ENCODE data around the gene HECW1. TPM values are rescaled to one million over a fixed set of nuclear protein-coding genes. Genes with fewer than 3 reads are reported as not detected.

Gene HECW1
- total RNA-seq, 1 experiment from 2014 or later, result 2.7 TPM

- H3K79me2 ChIP-seq (ENCODE audit: low read depth), result no peaks in the 10 kb centered on the region
- no peak for DNase-seq
- no peaks in the 10 kb centered on the region for H3K9me2 ChIP-seq (ENCODE audit: insufficient read depth)
- no TSS peak for BruUV-seq (replicated peaks)
- no peak overlapping the region for H3K4me2 ChIP-seq
- TF ChIP-seq CTCF (conservative IDR thresholded peaks at IDR 0.05), result no peak
- no peak for TF ChIP-seq EZH2 (IDR thresholded peaks at IDR 0.05; ENCODE audit: low read depth)
- H3K4me1 ChIP-seq (replicated peaks; ENCODE audit: insufficient read depth), result no peaks in the 10 kb centered on the region
- no peaks in the 10 kb centered on the region for H3K9me3 ChIP-seq (ENCODE audit: insufficient read depth, low read depth)
- peaks cover 75% of the 10 kb centered on the region for H3K27me3 ChIP-seq (ENCODE audit: insufficient read depth, low read depth)
- H3K4me3 ChIP-seq, result no peak overlapping the region
- H3K36me3 ChIP-seq (ENCODE audit: low read depth), result no peaks in the 10 kb centered on the region
- ChIA-PET POLR2A (ENCODE audit: unreplicated experiment) (no interaction called here), CTCF (no interaction called here)
- H3F3A ChIP-seq (ENCODE audit: insufficient read depth, low read depth), result no peaks in the 10 kb centered on the region
- intact Hi-C loops (cut with micrococcal nuclease; ENCODE audit: unreplicated experiment), result no loop called here
- no peak overlapping the region for H2AFZ ChIP-seq
- H4K20me1 ChIP-seq (ENCODE audit: insufficient read depth), result no peaks in the 10 kb centered on the region
- H3K27ac ChIP-seq, result no peak overlapping the region
Observed at GRCh38 chr7:43192806-43193460, 80.5 kb downstream of the HECW1 start.

GRCh38 chr7:43193893-43194292 is 81.4 kb downstream of the HECW1 start:
- no peaks in the 10 kb centered on the region for H3K79me2 ChIP-seq (ENCODE audit: low read depth)
- H3K9me2 ChIP-seq (ENCODE audit: insufficient read depth), result no peaks in the 10 kb centered on the region
- intact Hi-C loops (cut with micrococcal nuclease; ENCODE audit: unreplicated experiment), result no loop called here
- CTCF ChIA-PET, result no interaction called here
- no peak overlapping the region for H3K27ac ChIP-seq
- POLR2A ChIA-PET (ENCODE audit: unreplicated experiment), result no interaction called here
- H4K20me1 ChIP-seq (ENCODE audit: insufficient read depth), result no peaks in the 10 kb centered on the region
- no peak for DNase-seq
- H3K4me3 ChIP-seq, result no peak overlapping the region
- TF ChIP-seq CTCF (conservative IDR thresholded peaks at IDR 0.05), result no peak
- TF ChIP-seq EZH2 (IDR thresholded peaks at IDR 0.05; ENCODE audit: low read depth), result no peak
- H3K9me3 ChIP-seq (ENCODE audit: insufficient read depth, low read depth), result no peaks in the 10 kb centered on the region
- no TSS peak for BruUV-seq (replicated peaks)
- no peaks in the 10 kb centered on the region for H3K36me3 ChIP-seq (ENCODE audit: low read depth)
- no peaks in the 10 kb centered on the region for H3F3A ChIP-seq (ENCODE audit: insufficient read depth, low read depth)
- no peak overlapping the region for H3K4me2 ChIP-seq
- H3K4me1 ChIP-seq (replicated peaks; ENCODE audit: insufficient read depth), result no peaks in the 10 kb centered on the region
- H3K27me3 ChIP-seq (ENCODE audit: insufficient read depth, low read depth), result peaks cover 74% of the 10 kb centered on the region
- no peak overlapping the region for H2AFZ ChIP-seq

GRCh38 chr7:43195256-43195655 is 82.8 kb downstream of the HECW1 start:
- Histone ChIP-seq H3K4me3 (no peak overlapping the region), H3K4me2 (no peak overlapping the region), H3K27me3 (ENCODE audit: insufficient read depth, low read depth) (peaks cover 82% of the 10 kb centered on the region), H3F3A (ENCODE audit: insufficient read depth, low read depth) (no peaks in the 10 kb centered on the region), H3K4me1 (replicated peaks; ENCODE audit: insufficient read depth) (no peaks in the 10 kb centered on the region), H2AFZ (no peak overlapping the region), H3K79me2 (ENCODE audit: low read depth) (no peaks in the 10 kb centered on the region), H3K9me3 (ENCODE audit: insufficient read depth, low read depth) (no peaks in the 10 kb centered on the region), H3K9me2 (ENCODE audit: insufficient read depth) (no peaks in the 10 kb centered on the region), H3K27ac (no peak overlapping the region), H4K20me1 (ENCODE audit: insufficient read depth) (no peaks in the 10 kb centered on the region), H3K36me3 (ENCODE audit: low read depth) (no peaks in the 10 kb centered on the region)
- intact Hi-C loops (cut with micrococcal nuclease; ENCODE audit: unreplicated experiment), result no loop called here
- TF ChIP-seq EZH2 (IDR thresholded peaks at IDR 0.05; ENCODE audit: low read depth), result no peak
- no peak for TF ChIP-seq CTCF (conservative IDR thresholded peaks at IDR 0.05)
- no peak for DNase-seq
- CTCF ChIA-PET, result no interaction called here
- POLR2A ChIA-PET (ENCODE audit: unreplicated experiment), result no interaction called here
- BruUV-seq (replicated peaks), result no TSS peak

Data from PC-9 (cell line).